HuH-7.5 (cell line): ENCODE measurements around the gene WNT1.

Experiments
- DNase-seq: peaks from one replicate; pipeline ENCODE4 v3.0.0; 2011; ENCODE audit warnings: low spot score

WNT1 gene

DNA sequence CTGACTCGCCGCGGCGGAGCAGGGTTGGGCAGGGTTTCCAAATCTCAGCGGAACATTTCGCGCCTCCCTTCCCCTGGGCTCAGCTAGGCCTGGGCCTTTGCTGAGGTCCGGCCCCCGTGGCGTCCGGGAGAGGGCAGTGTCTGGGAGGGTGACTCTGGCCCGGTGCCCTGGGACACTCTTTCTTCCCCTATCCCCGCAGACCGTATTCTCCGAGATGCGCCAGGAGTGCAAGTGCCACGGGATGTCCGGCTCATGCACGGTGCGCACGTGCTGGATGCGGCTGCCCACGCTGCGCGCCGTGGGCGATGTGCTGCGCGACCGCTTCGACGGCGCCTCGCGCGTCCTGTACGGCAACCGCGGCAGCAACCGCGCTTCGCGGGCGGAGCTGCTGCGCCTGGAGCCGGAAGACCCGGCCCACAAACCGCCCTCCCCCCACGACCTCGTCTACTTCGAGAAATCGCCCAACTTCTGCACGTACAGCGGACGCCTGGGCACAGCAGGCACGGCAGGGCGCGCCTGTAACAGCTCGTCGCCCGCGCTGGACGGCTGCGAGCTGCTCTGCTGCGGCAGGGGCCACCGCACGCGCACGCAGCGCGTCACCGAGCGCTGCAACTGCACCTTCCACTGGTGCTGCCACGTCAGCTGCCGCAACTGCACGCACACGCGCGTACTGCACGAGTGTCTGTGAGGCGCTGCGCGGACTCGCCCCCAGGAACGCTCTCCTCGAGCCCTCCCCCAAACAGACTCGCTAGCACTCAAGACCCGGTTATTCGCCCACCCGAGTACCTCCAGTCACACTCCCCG, 3.0 kb downstream of the WNT1 start:
- DNase-seq, result peak; percentile 83

DNA sequence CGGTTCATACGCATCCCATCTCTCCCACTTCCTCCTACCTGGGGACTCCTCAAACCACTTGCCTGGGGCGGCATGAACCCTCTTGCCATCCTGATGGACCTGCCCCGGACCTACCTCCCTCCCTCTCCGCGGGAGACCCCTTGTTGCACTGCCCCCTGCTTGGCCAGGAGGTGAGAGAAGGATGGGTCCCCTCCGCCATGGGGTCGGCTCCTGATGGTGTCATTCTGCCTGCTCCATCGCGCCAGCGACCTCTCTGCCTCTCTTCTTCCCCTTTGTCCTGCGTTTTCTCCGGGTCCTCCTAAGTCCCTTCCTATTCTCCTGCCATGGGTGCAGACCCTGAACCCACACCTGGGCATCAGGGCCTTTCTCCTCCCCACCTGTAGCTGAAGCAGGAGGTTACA, 3.6 kb downstream of the WNT1 start:
- DNase-seq, result no peak

DNA sequence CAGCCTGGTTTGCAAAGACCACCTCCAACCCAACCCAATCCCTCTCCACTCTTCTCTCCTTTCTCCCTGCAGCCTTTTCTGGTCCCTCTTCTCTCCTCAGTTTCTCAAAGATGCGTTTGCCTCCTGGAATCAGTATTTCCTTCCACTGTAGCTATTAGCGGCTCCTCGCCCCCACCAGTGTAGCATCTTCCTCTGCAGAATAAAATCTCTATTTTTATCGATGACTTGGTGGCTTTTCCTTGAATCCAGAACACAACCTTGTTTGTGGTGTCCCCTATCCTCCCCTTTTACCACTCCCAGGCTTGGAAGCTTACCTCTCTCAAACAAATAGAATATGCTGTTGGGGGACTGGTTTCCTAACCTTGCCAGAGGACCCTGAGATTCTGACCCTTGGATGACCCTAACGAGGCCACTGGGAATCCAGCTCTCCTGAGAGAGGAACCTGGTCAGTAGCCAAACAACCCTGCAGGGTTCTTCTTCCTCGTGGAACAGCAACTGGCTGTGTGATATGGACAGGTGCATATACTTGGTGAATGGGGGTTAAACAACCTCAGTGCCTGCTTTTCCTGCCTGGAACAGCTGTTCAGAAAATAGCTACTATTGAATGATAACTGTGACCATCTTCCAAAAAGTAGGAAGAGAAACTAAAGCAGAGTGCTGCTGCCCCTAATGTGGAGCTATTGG, 4.4 kb downstream of the WNT1 start:
- DNase-seq, result no peak

DNA sequence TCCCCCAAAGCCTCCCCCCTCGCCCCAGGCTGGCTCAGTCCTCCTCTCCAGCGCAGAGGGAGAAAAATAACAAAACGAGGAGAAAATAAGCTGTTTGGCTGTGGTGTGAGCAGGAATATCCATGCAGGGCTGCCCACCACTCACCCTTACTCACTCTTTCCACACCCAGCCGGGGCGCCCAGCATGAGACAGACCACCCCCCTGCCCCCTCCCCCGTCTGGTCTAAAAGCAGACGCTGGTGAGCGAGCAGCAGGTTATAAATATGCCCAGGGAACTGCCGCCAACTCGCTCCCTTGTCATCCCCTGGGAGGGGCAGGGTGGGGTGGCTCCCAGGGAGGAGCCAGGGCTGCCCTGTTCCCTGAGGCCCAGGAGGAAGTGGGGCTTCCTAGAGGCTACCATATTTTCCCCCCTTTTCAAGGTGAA, 7.4 kb downstream of the WNT1 start:
- no peak for DNase-seq

DNA sequence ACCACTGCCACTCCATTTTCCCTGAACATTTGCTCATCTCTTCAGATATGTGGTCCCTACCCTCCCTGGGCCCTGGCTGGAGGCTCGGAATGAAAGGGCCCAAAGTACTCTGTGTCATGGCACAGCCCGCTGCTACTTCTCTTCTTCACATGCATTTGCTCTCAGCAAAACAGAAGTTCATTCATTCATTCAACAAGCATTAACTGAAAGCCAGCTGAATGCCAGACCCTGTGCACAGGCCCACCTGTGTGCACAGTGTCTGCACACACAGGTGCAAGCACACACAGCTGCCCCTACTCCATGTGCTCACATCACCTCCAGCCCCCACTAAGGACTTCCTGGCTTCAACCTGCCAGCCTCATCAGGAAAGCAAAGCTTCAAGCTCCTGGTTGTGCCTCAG, 7.8 kb downstream of the WNT1 start:
- no peak for DNase-seq

DNA sequence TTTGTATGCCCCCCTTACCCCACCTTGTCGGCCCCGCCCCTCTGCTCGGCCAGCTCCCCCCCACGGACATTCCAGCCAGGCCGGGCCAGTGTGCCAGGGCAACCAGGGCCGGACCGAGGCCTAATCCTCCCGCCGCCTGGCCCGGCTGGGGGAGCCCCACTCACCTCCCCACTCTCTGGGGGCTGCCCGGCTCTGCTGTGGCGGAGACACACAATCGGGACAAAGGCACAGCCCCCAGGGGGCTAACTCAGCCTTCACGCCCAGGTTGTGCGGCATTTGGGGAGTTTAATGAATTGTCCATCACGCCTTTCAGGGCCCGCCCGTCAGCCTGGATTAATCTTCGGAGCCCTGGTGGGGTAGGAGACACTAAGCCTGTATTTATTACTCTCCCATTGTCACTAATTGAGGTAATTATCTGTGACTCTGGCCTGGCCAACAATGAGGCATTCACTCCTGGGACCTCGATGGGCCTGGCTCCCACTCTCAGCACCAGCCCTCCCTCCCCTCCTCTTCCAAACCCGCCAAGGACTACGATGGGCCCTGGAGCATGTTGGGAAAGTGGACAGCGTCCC, 8.7 kb downstream of the WNT1 start:
- DNase-seq, result no peak

DNA sequence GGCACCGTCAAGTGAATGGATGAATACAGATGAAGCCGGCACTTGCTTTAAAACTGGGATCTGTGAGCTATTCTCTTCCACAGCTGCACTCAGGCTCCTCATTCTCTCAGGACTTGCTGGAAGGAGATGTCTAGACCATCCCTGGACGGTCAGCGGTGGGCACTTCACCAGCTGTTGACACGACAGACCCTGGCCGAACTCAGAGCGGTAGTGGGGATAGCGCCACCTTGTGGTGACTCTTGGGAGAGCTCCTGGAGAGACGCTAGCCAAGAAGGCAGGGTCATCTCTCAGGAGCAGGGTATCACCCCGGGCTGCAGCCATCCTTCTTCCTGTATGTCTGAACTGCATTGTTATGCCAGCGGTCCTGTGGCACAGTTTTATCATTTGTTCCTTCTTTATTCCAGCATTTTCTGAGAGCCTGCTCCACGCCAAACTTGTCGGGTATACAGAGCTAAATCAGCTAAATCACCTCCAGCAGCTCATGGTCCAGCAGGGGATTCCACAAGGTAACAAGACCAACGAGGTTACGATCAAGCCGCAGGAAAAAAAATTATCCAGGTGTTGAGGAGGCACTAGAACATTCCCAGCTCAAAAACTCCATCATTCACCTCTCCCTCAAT, 10.0 kb downstream of the WNT1 start:
- peak; percentile 94 for DNase-seq

DNA sequence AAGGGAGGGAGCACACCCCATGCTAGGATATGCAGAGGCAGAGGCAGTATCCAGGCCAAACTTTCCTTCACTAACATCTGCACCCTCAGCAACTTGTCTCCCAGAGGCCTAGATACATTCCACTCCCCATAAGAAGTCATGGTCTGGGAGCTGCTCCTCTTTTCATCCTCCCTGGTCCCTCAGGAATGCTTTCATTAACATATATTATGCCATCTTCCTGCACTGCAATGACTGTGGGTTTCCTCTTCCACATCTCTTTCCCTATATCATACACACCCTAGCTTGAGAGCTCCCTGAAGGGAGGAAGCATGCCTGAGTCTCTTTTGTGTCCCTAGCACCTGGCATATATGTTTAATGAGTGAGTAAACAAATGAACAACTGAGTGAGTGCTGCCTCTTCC, 12.4 kb downstream of the WNT1 start:
- DNase-seq, result no peak

DNA sequence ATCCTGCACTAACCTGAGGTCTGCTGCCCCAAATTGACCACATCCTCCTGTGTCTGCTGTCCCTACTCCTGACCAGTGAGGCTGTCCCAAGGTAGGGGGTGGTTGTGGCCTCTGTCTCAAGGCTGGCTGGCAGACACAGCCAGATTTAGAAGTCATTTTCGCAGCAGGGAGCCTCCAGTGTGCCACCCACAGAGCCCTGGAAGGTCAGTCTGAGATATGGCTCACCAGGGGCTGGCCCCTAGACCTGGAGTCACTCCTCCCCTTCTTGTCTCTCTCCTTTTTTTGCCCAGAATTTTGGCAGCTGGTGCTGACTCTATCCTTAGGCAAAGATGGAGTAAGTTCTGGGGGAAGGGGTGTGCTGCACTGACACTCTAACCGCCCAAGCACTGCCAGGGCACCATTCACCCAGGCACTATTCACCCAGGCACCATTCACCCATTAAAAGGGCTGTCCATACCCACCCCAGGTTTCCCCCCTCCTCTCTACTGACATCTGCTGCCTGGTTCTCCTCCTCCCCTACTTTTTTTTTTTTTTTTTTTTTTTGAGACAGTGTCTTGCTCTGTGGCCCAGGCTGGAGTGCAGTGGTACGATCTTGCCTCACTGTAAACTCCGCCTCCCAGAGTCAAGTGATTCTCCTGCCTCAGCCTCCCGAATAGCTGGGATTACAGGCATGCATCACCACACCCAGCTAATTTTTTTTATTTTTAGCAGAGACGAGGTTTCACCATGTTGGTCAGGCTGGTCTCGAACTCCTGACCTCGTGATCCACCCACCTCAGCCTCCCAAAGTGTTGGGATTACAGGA, 13.3 kb downstream of the WNT1 start:
- DNase-seq, result no peak

DNA sequence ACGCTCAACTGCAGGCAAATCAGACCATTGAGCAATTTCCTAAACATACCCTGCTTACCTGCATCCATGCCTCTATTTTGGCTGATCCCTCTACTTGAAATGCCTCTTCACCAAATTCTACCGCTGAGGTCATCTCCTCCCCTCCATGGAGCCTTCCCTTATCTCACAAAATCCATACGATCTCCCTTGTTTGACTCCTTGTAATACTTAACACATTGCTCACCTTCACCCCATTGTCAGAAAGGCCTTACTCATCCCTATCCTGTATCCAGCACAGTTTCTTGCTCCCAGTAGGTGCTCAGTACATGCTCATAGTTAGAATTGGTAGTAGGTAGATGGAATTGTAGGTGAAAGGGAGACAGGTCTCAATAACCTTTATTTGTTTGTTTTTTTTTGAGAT, 15.7 kb downstream of the WNT1 start:
- no peak for DNase-seq

DNA sequence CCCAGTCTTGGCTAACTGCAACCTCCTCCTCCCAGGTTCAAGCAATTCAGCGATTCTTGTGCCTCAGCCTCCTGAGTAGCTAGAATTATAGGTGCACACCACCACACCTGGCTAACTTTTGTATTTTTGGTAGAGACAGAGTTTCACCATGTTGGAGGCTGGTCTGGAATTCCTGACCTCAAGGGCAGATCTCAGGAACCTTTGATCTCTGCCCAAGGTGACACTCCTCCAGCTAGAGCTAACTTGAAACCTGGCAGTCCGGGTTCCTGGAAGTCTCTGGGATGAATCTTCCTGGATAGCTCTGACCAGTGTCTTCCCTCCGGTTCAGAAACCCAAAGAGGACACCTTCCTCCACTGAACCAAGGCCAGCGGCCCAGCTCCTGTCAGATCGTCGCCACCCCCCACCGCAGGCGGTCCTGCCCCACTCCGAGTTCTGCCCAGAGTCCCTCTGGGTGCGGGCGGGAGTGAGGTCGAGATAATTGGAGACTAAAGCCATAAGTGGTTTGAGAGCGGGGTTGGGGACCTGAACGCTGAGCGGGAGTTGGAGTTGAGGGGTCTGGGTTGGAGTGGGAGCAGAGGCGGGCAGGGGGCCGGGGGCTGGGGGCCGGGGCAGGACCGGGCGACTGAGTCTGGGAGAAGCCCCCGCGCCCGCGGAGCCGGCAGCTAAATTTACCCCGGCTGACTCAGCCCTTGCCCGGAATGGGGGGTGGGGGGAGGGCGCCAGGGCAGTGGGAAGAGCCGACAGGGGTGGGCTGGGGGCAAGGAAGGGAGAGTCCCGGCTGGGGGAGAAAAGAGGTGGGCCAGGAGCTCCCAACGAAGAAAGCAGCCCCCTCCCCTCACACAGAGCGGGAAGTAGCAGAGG, 16.3 kb downstream of the WNT1 start:
- DNase-seq, result no peak

DNA sequence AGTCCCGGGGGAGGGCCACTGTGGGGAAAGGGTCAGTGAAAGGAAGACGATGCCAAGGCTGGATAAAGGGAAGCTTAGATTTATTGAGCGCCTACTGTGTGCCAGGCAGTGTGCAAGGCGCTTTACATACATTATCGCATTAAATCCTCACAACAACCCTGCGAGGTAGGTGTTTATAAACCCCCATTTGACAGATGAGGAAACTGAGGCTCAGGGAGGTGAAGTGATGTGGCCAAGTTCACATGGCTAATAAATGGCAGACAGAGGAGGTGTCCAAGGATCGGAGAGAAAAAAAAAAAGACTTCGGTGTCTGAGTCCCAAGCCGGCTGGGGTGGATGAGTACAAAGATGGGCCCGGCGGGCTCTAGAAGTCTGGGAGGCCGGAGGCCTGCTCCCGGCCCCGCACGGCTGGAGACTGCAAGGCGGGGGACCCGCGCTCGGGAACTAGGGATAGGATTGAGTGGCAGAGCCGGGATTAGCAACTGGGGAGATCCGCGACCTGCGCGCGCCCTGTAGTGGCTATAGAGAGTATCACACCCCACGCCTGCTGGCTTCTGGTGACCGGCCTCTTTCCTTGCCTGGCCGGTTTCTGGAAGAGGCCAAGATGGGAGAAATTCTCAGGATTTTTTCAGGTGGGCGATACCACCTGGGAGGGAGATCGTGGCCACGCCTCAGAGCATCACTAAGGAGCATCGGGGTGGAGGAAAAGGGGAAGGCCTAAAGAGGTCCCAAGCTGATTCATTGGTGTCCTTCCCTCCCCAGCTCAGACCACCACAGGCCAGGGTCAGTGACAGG, 17.2 kb downstream of the WNT1 start:
- peak; percentile 99 for DNase-seq

DNA sequence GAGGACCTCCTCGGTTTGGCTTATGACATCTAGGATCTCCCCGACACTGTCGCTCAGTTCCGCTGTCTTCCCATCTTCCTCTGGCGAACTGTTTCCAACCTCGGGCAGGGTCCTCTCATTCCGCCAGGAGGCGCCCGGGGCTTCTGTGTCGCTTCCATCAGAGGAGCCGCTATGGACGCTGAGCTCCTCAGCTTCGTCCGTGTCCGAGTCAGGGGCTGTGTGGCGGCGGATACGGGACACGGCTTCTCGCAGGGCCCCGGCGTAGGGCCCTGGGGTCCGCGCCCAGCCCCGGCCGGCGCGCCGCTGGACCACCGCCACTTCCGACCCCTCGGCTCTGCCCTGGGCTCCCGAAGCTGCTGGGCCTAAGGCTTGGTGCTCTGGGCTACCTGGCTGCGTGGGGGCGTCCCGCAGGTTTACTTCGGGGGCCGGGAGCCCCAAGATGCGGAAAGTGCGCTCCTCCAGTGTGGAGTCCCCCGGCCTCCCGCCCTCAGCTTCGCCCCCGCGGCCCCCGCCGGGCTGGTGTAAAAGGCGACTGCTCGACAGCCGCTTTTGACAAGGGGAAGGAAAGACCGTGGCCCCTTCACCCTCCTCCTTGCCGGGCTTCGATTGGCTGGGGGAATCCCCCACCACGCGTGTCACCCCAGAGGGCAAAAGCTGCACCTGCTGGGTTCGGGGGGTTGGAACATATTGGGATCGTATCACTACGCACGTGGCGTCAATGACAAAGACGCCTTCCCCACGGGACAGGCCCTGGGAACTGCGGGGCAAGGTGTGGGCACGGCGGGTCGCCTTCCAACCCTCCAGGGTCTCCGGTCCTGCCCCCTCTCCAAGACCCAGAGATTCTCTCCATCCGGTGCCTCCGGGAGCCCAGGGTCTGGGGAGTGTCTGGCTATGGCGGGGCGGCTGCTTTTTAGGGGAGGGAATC, 18.9 kb downstream of the WNT1 start:
- DNase-seq, result peak; percentile 91

DNA sequence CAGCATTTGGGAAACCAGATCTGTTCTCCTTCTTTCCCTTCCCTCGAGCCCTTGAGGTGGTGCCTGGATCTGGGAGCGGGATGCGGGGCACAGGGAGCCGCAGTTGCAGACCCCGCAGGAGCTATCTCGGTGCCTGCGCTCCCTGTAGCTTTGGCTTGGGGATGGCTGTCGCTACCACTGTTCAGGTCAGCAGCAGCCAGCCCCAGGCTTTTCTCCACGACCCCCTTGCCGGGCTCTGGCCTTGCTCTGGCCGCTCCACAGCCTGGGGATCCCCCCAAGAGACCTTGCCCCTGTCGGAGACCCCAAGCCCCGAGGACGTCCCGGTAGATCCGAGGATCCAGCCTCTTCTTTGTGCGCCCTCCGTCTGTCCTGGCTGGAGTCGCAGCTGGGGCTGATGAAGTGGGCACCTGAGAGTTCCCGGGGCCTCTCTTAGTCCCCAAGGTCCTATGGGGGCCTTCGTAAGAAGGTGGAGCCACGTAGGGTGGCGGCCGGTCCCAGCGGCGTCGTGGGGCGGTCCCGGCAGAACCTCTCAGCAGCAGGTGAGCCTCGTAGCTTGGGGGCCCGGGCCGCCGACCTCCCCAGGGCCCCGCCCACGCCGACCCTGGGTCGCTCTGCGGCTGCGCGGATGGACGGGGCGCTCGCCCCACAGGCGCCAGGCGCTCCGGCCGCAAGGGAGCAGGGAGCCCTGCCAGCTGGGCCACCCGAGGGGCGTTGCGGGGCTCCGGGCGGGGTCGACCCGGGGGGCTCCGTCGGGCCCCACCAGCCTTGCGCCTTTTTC, 19.8 kb downstream of the WNT1 start:
- peak; percentile 96 for DNase-seq

DNA sequence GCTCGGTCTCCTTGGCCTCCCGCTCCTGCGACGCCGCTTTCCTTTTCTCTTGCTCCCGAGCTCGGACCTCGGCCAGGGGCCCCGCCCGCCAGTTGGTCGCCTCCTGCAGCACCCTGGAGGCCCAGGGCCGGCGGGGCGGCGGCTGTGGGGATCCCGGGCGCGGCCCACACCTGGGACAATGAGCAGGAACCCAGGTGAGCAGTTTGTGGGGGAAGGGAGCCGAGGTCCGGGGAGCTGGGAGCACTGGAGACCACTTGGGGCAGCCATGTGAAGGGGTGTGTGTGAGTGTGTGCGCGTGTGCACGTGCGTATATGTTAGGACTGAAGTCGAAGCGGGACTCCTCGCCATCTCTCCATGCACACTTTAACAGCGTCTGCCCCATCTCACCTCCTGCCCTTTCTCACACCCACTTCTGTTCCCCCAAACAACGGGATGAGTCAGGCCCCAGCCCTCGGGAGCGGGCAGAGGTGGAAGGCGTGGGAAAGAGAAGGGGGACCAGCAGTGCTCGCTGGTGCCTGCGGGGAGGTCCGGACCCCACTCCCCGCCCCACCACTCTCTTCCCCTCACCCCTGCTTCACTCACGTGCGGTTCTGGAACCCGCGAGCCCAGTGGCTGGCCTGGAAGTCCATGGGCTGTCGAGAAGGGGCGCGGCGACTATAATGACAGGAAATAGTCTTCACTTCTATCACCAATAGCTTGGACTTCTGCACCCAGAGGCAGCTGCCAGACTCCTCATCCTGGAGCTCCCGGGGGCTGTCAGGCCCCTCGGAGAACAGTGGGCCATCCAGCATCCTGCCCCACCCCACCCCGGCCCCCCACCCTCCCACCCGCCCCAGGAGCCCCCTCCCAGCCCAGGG, 20.6 kb downstream of the WNT1 start:
- peak; percentile 72 for DNase-seq

DNA sequence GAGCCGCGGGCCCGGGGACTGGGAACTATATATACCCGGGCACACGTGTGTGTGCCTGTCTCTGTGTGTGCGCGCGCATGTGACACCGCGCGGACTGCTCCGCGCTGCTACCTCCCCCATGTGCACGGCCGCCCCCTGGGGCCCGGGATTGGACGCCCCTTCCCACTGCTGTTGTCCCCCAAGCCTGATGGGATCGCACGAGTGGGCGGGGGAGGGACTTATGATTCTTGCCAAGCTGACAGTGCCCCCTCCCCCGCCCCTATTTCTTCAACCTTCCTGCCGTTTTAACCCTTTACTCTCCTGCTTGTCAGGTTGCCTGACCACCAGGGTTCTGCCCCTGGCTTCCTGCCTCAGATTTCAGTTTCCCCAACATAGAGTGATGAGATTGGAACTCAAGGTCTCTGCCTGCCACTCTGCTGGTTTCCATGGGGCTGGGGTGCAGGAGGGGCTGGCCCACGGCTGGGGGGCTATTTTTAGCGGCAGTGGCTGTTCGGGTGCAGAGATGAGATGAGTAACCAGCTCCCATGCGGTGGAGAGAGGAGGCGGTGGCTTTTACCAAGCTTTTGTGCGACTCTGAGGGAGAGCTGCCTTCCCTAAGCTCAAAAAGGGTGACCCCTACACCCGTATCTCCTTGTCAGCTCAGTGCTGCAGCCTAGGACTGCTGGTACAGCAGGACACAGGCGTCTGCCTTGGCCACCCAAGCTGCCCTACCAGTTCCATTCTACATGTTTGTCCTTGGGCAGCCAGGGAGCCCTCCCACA, 21.4 kb downstream of the WNT1 start, which contains the start of gene DDN:
Gene DDN (minus strand): TSS at position 5 of the 761 bp plus-strand sequence. CDS start 88 bp downstream, outside the sequence.
- DNase-seq, result peak; percentile 70
